Keratinocyte (primary cell): ENCODE data around the gene CELSR1. TPM values are rescaled to one million over a fixed set of nuclear protein-coding genes. Genes with fewer than 3 reads are reported as not detected.
A peak's percentile ranks its signal among the peaks of the same experiment; 100 is the strongest.

Experiments
- DNase-seq: peaks from one replicate; pipeline ENCODE4 v3.0.0-alpha.2; 2011; ENCODE audit warnings: low read depth, missing footprints, low spot score
- FAIRE-seq: peaks from 2 replicates; lab custom pipeline; 2011; peaks lifted over from hg19 to GRCh38; lab: Jason Lieb, UNC
- H2AFZ ChIP-seq: 2 replicates; pipeline ENCODE4 v1.6.0; 2012; ENCODE audit warnings: low read length, control low read depth, inconsistent platforms; ENCODE audit not compliant: control insufficient read depth
- H3K27ac ChIP-seq: 2 replicates; pipeline ENCODE4 v1.5.1; 2011; ENCODE audit warnings: low read length; ENCODE audit not compliant: control insufficient read depth, insufficient read depth
- H3K27me3 ChIP-seq: 3 replicates; pipeline ENCODE4 v1.6.0; 2011; ENCODE audit warnings: low read length; ENCODE audit not compliant: control insufficient read depth, insufficient read depth; ENCODE audit errors: extremely low read depth
- H3K36me3 ChIP-seq, 2 experiments: 2 replicates in 1 of 2; 3 replicates in 1 of 2; pipeline ENCODE4 v1.5.1; 2011; ENCODE audit warnings: low read length in 2 of 2, mild to moderate bottlenecking in 1 of 2; ENCODE audit not compliant: control insufficient read depth in 2 of 2, insufficient read depth in 2 of 2; ENCODE audit errors: extremely low read depth in 1 of 2
- H3K4me1 ChIP-seq: 3 replicates; pipeline ENCODE4 v1.5.1; 2011; ENCODE audit warnings: low read length; ENCODE audit not compliant: control insufficient read depth, insufficient read depth; ENCODE audit errors: extremely low read depth
- H3K4me2 ChIP-seq: 3 replicates; pipeline ENCODE4 v1.6.0; 2011; ENCODE audit warnings: low read depth, low read length; ENCODE audit not compliant: control insufficient read depth, insufficient read depth; ENCODE audit errors: extremely low read depth
- H3K4me3 ChIP-seq, 3 experiments: fragments of 200-600 bp in 1 of 3; sonication (generic) in 1 of 3; 2 replicates in 2 of 3; 3 replicates in 1 of 3; pipeline ENCODE4 v1.5.1; 2011 to 2016; ENCODE audit warnings: low read length in 3 of 3, mild to moderate bottlenecking in 3 of 3, control low read depth in 2 of 3, inconsistent platforms in 1 of 3, low read depth in 1 of 3, mixed read lengths in 1 of 3, mixed run types in 1 of 3, moderate library complexity in 1 of 3; ENCODE audit not compliant: control insufficient read depth in 2 of 3, insufficient read depth in 2 of 3; ENCODE audit errors: extremely low read depth in 1 of 3
- H3K79me2 ChIP-seq: 2 replicates; pipeline ENCODE4 v1.6.0; 2012; ENCODE audit warnings: low read length; ENCODE audit not compliant: control insufficient read depth, insufficient read depth
- H3K9ac ChIP-seq: 3 replicates; pipeline ENCODE4 v1.6.0; 2011; ENCODE audit warnings: low read length; ENCODE audit not compliant: control insufficient read depth, insufficient read depth; ENCODE audit errors: extremely low read depth
- H3K9me1 ChIP-seq: 3 replicates; pipeline ENCODE4 v1.6.0; 2011; ENCODE audit warnings: low read length; ENCODE audit not compliant: control insufficient read depth, insufficient read depth; ENCODE audit errors: extremely low read depth
- H3K9me3 ChIP-seq: 2 replicates; pipeline ENCODE4 v1.5.1; 2012; ENCODE audit warnings: low read depth, low read length; ENCODE audit not compliant: control insufficient read depth
- H4K20me1 ChIP-seq: 3 replicates; pipeline ENCODE4 v1.6.0; 2011; ENCODE audit warnings: low read length; ENCODE audit not compliant: control insufficient read depth, insufficient read depth; ENCODE audit errors: extremely low read depth
- CTCF ChIP-seq, 3 experiments: IDR thresholded peaks in 1 of 3; conservative IDR thresholded peaks in 1 of 3; optimal IDR thresholded peaks in 1 of 3; 2 replicates in 2 of 3; 3 replicates in 1 of 3; pipeline versions ENCODE3 to v1.5.1; 2011; ENCODE audit warnings: low read length in 3 of 3, mild to moderate bottlenecking in 3 of 3, moderate library complexity in 2 of 3, control low read depth in 1 of 3, inconsistent platforms in 1 of 3; ENCODE audit not compliant: insufficient read depth in 2 of 3; ENCODE audit errors: extremely low read depth in 1 of 3
- EZH2 ChIP-seq: IDR thresholded peaks from one replicate; pipeline ENCODE4 v1.6.1; 2012; ENCODE audit warnings: inconsistent platforms, mild to moderate bottlenecking, low read length, moderate library complexity
- dilution Hi-C: fragments of 300-500 bp; cut with MboI; formaldehyde crosslinking; loops from one replicate; pipeline ENCODE4 v1.7.0; 2020; ENCODE audit warnings: low sequenced_read_pairs; ENCODE audit not compliant: extremely low pct_ligation_motif_present
- polyA plus RNA-seq, 5 experiments: library from polyadenylated mRNA; depleted of rRNA in 3 of 5; stranded (reverse) in 3 of 5; stranded (forward) in 1 of 5; unstranded in 1 of 5; fragments of >200 nt; gene quantifications; 1 replicate in 1 of 5; 2 replicates in 3 of 5; 3 replicates in 1 of 5; pipeline versions ENCODE4 v1.2.1 to v1.2.3, GENCODE V29; 2011 to 2012; ENCODE audit warnings: missing spikeins in 2 of 5, low read depth in 1 of 5, low replicate concordance in 1 of 5

The CELSR1 gene
- polyA plus RNA-seq, 1 donor (not counting 4 experiments of a cell fraction or from before 2014, with no cell fraction given): 16.1 TPM

GRCh38 chr22:46462726-46463371, 74.6 kb downstream of the CELSR1 start:
- dilution Hi-C loops: no loop called here
- peak overlapping the region; percentile 14 for H3K9ac ChIP-seq
- FAIRE-seq (peak; percentile 92), DNase-seq (peak; percentile 84)
- H3K79me2 ChIP-seq: peaks cover 24% of the 10 kb centered on the region
- H3K9me3 ChIP-seq: no peaks in the 10 kb centered on the region
- peaks cover 26% of the 10 kb centered on the region for H3K4me1 ChIP-seq
- TF ChIP-seq EZH2 (no peak), CTCF (optimal IDR thresholded peaks at IDR 0.05 in 1 of 3, IDR thresholded peaks at IDR 0.05 in 1 of 3, conservative IDR thresholded peaks at IDR 0.05 in 1 of 3; ENCODE audit: extremely low read depth in 1 of 3, insufficient read depth in 2 of 3, low read length in 3 of 3) (no peak)
- H3K4me2 ChIP-seq: peak overlapping the region; percentile 62
- H2AFZ ChIP-seq: no peak overlapping the region
- H3K27me3 ChIP-seq: no peaks in the 10 kb centered on the region
- H3K9me1 ChIP-seq: no peaks in the 10 kb centered on the region
- peaks cover 5 to 18% of the 10 kb centered on the region in 2 experiments for H3K36me3 ChIP-seq
- H3K4me3 ChIP-seq: peak overlapping the region in 1 of 3 experiments; percentile 39
- no peaks in the 10 kb centered on the region for H4K20me1 ChIP-seq
- peak overlapping the region; percentile 83 for H3K27ac ChIP-seq

GRCh38 chr22:46461566-46462180, 75.7 kb downstream of the CELSR1 start:
- H3K36me3 ChIP-seq: peaks cover 5 to 21% of the 10 kb centered on the region in 2 experiments
- H3K4me2 ChIP-seq: no peak overlapping the region
- dilution Hi-C loops: no loop called here
- peaks cover 38% of the 10 kb centered on the region for H3K4me1 ChIP-seq
- H3K4me3 ChIP-seq: no peak overlapping the region
- no peaks in the 10 kb centered on the region for H4K20me1 ChIP-seq
- no peak overlapping the region for H2AFZ ChIP-seq
- H3K79me2 ChIP-seq: peaks cover 24% of the 10 kb centered on the region
- no peak for FAIRE-seq
- H3K9me1 ChIP-seq: no peaks in the 10 kb centered on the region
- no peaks in the 10 kb centered on the region for H3K27me3 ChIP-seq
- no peak for DNase-seq
- no peak for TF ChIP-seq CTCF (optimal IDR thresholded peaks at IDR 0.05 in 1 of 3, IDR thresholded peaks at IDR 0.05 in 1 of 3, conservative IDR thresholded peaks at IDR 0.05 in 1 of 3; ENCODE audit: extremely low read depth in 1 of 3, insufficient read depth in 2 of 3, low read length in 3 of 3)
- H3K27ac ChIP-seq: peak overlapping the region; percentile 6
- H3K9me3 ChIP-seq: no peaks in the 10 kb centered on the region
- no peak overlapping the region for H3K9ac ChIP-seq
